ENCODE data around the gene PARD6G.

GRCh38 chr18:80231151-80231550 is 16.2 kb downstream of the PARD6G start:
- TF ChIP-seq CTCF (IDR thresholded peaks at IDR 0.05; ENCODE audit: poor library complexity) (no peak), EZH2 (IDR thresholded peaks at IDR 0.05; ENCODE audit: borderline replicate concordance) (no peak), EZH2phosphoT487 (IDR thresholded peaks at IDR 0.05; ENCODE audit: low read depth, severe bottlenecking, unreplicated experiment) (no peak)
